GM21526 (cell line): ENCODE measurements around the gene HAPSTR1.

ENCODE experiments used
- ATAC-seq: cut with Tn5 transposase; IDR thresholded peaks from one replicate; pipeline ENCODE4 v1.9.1; 2021; ENCODE audit warnings: moderate library complexity; ENCODE audit not compliant: unreplicated experiment, low FRiP score

The HAPSTR1 gene

DNA sequence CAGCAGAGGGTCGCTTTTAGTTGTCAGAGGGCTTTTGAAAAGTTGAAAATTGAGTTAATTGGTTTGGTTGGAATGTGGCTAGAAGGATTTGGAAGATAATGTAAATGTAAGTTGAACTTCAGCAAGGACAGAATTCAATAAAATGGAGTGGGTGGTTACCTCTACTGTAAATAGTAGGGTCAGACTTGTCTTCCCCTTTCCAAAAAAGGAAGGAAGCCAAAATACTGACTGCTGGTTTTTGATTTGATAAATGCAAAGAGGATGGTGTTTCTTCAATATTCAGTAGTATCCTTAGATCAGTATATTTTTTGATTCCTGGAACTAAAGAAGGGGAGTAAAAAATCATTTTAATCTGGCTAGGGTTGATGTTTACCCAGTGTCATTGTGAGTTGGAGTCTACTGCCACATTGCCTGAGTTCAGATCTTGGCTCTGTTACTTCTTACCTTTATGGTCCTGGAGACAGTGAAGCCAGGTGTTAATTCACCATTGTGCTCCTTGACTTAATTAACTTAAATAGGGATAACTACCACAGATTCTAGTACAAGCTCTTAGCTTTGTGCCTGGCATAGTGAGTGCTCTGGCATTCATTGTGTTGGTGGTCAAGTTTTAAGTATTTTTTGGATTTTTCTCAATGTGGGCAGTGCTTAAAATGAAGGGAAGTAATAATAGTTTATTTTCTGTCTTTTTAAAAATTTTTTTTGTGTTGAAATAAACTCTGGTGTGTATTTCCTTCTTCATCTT is 4.4 kb downstream of the HAPSTR1 start:
- ATAC-seq = no peak

DNA sequence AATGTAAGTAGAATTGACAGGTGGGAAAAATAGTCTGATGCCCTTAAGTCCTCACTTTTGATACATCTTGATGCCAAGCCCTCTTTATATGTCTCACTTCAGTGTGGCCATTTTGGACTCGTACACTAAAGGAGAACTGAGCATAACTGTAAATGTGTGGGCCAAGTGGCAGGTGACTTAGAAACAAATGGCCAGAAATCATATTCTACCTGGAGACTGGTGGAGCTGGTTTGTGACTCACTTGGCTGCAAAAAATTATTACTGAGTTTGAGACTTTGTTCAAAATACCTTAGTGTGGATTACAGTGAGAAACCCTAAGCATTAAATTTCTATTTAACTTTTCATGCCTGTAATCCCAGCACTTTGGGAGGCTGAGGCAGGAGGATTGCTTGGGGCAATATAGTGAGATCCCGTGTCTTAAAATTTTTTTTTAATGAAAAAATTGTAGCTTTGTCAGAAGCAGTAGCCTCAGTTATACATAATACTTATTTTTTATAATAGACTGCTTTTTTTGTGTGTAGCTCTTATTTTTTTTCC is 5.0 kb downstream of the HAPSTR1 start:
- ATAC-seq = no peak

DNA sequence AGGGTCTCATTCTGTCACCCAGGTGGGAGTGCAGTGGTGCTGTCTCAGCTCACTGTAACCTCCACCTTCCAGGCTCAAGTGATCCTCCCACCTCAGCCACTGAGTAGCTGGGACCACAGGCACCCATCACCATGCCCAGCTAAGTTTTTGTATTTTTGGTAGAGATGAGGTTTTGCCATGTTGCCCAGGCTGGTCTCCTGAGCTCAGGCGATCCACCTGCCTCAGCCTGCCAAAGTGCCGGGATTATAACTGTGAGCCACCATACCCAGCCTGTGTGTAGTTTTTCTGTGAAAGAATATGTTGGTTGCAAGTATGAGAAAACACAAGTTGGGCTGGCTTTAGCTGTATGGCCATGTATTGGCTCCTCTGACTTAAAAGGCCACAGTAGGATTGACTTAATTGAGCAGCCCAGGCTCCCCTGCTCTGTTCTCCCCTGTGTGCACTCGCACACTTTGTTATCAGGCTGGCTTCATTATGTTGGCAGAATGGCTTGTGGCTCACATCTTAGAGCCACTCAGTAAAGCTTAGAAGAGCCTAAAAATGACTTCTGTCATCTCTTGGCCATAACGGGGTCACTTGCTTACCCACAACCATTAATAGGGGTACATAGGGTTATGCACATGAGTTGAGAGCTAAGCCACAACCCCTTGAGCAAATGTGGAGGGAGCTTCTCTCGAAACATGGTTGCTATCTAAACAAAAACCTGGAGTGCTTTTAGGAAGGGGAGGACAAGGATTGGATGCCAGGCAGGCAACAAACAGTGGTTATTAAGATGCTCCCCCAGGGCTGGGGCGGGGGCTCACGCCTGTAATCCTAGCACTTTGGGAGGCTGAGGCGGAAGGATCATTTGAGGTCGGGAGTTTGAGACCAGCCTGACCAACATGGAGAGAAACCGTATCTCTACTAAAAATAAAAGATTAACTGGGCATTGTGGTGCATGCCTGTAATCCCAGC is 6.1 kb downstream of the HAPSTR1 start:
- no peak for ATAC-seq

DNA sequence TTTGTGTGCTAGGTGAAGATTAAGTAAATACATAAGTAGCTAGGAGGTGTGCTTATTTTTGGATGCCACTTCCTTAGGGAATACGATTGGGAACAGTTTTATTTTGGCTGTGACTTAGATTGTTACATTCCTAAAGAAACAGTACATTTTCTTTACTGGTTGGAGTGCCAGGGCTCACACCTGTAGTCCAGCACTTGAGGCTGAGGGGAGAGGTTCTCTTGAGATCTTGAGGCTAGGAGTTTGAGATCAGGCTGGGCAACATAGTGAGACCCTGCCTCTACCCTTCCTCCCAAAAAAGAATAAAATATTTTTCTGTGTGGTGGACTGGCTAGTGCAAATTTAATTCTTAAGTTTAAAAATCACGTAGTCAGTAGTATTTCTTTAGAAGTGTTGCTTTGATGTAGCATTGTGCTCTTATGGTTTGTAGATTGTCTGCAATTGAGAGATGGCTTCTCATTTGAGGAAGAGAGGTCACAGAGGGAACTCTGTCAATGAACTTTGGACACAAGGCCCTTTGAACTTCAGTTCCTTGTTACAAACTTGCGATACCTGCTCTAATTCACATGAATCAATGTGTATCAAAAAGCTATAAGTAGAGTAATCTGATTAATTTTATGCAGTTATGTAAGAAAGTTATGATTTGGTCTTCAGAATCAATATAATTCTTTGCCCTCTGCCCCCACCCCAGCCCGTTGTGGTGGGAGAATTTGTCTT is 7.1 kb downstream of the HAPSTR1 start:
- no peak for ATAC-seq

DNA sequence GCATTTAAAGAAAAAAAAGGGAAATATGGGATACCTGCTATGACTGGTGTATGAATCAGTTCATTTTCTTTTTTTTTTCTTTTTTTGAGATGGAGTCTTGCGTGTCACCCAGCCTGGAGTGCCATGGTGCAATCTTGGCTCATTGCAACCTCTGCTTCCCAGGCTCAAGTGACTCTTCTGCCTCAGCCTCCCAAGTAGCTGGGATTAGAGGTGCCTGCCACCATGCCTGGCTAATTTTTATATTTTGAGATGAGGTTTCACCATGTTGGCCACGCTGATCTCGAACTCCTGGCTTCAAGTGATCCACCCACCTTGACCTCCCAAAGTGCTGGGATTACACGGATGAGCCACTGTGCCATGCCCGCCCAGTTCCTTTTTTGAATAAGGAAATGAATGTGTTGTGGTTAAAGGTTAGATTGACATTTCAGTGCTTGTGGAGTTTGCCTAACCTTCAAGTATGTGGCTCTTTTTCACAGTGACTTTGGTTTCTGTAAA is 7.7 kb downstream of the HAPSTR1 start:
- no peak for ATAC-seq

DNA sequence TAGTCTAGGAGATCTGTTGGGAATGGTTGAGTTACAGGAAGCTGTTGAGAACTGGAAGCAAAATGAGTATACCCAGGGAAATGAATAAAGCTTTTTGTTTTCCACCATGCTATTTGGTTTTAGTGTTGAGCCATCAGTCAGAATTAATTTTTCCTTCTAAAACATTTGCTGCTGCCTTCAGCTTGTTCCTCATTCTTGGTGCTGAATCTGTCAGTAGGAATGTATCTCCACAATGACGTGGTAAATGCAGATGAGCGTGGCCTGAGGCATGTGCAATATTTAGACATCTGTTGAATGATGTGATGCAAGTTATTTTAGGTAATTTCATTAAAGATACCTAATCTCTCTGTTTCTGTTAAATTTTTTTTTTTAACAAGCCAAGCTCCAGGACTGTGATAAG is 10.9 kb downstream of the HAPSTR1 start:
- ATAC-seq = no peak

DNA sequence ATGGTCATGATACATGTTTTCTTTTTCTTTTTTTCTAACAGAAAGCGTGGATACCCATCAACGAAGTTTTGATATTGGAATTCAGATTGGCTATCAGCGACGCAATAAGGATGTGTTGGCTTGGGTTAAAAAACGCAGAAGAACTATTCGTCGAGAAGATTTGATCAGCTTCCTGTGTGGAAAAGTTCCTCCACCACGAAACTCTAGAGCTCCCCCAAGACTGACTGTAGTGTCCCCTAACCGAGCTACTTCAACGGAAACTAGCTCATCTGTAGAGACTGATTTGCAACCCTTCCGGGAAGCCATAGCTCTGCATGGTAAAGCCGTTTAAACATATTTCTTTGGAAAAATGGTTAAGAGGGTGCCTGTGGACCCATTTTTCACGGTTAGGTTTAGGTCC is 11.5 kb downstream of the HAPSTR1 start:
- no peak for ATAC-seq

DNA sequence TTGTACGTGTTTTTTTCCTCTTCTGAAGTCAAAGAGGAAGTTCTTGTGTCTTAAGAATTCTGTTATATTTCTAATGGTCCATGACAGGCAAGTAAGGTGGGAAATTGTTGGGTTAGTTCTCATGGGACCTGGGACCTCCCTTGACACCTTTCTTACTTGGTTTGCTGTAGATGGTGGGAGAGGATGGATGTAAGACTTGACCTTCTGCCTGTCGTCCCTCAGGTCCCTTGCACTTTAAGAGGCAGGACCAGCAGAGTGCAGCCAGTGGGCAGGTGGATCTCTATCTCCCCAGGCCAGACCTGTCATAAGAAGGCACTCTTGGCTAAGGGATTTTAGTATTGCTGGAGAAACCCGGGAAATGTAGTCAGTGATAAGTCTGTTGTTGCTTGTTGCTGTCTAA is 12.1 kb downstream of the HAPSTR1 start:
- ATAC-seq = no peak

DNA sequence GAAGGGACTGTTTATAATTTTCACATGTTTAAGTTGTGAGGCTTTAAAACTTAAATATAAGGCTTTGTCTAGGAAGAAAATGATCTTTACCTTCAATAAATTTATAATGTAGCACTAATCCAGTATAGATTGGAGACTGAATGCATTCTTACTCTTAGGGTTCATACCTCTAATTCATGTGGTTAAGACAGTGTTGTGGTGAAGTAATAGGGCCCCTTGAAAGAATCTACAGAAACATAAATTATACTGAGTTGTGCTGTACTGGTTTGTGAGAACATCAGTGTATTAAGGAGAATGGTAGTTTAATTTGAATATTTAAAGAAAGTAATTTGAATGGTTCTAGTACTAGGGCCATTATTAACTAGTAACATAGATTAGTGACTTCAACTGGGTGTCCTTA is 13.7 kb downstream of the HAPSTR1 start:
- ATAC-seq = no peak

DNA sequence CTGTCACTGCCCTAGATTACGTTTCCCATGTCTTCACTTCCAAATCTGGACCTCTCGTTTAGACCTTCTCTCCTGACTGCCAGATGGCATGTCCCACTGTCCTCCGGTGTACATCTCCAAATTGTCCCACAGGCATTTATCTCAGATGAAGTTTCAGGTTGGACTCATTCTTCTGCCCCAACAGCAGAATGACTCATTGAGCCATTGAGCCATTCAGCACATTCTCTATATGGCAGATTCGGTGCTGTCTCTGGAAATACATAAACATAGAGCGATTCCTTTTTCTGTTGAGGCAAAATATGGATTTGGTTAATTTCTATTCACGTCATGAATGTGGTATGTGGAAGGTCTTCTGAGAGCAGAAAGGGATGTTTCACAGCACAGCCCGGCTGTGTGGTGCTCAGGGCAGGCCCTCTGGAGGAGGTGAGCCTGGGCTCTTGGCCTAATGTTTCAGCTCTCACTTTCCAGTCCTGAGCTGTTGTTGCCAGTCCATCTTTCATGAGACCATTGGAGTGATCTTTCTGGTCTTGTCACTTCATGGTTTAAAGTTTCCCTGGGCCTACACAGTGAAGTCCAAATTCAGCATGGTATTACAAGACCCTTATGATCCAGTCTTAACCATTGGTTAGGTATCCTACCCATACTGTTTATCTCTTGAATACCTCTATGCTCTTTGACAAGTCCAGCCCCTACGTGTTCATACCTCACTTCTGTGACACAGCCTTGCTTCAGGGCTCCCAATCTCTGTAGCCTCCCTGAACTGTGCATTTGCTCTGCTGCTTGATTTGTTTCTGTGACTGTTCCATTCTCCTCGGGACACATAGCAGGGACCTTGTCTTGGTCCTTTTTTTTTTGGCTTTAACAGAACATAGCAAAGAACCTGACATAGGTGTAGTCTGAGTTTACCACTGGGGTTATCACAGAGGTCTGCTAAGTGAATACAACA is 15.9 kb downstream of the HAPSTR1 start:
- ATAC-seq = no peak

DNA sequence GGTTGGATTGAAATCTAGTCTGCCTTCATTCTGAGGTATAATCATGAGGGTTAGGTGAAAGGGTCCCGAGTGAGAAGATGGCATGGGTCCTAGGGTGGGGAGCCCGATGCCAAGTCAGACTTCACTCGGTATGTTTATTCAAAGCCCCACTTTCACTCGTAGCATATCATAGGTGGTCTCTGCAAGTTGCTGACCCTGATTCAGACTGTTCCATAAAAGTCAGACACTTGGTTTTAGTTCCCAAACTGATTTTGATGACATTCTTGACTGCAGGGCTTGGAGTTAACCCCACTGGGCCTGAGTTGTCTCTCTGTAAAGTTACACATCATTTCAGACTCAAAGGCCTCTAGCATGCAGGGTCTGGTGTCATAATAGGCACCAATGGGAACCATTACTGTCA is 17.8 kb downstream of the HAPSTR1 start:
- no peak for ATAC-seq

DNA sequence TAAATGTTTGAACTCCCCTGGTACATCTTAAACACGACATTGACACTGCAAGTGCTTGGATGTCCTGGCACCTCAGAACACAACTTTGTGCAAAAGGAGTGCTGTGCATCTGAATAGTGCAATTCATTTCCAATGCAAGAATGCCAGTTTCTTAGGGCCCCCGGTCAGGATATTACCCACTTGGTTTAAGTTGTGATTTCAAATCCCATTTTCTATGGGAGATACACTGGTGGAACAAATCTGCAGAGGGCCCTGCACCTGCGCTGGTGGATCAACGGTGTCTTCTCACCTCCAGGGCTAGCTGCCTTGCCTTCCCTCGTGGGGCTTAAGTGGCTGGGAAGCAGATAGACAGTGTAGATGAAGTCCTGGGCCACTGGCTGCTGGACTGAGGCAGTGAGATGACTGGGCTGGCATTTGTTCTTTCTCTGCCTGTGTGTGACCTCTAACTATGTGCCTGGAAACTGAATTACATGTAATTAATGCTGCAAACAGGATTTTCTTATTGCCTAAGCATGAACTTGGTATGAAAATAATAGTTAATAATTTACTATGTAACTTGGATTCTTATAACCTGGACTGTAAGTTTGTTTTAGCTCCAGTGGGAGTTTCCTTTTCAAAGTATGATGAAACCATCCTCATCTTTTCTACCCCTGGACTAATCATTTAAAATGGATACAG is 20.9 kb downstream of the HAPSTR1 start:
- no peak for ATAC-seq

DNA sequence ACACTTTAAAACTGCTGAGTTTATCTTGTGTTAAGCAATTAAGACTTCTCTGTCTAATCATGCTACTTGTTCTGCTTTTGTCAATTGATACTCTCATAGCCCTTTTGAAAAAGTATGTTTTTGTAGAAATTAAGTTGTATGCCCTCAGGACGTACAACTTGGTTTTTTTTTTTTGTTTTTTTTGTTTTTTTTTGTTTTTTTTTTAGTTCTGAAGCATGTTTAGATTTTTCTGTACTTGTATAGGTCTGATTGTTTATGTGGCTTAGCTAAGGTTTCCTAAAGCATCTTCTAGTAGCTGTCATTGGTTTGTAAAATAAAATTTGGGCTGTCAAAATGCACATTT is 21.4 kb downstream of the HAPSTR1 start:
- no peak for ATAC-seq

DNA sequence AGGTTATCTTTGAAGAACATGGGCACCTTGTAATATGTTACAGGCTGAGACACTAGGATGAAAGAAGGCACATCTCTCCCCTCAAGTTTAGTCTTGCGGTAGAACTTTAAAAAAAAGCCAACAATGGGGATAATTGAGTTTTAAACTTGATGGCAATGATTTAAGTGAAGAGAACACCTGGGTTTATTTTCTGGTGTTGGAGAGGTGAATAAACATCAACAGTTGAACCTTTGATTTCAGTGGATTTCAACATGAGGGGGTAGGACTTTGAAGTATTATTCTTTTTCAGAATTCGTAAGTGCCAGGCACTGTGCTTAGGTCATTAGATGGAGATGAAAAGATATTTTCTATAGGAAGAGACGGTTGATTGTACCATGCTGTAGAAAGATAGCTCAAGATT is 22.3 kb downstream of the HAPSTR1 start:
- no peak for ATAC-seq

DNA sequence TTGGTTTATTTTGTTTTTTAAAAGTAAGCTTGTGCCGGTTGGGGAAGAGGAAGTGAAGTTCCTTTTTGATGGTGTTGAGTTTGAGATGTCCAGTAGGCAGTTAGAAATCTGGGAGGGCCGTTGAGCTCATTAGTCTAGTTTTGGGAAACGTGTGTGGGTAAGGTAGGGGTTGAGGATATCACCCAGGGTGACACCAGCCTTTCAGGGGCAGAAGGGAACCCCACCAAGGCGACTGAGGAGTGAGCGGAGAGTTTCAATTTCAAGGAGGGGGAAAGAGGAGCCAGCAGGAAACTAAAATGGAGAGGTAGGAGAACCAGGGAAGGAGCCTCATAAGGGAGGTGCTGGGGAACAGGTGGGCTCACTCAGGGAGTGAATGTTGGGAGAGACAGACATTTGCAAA is 22.7 kb downstream of the HAPSTR1 start:
- no peak for ATAC-seq

DNA sequence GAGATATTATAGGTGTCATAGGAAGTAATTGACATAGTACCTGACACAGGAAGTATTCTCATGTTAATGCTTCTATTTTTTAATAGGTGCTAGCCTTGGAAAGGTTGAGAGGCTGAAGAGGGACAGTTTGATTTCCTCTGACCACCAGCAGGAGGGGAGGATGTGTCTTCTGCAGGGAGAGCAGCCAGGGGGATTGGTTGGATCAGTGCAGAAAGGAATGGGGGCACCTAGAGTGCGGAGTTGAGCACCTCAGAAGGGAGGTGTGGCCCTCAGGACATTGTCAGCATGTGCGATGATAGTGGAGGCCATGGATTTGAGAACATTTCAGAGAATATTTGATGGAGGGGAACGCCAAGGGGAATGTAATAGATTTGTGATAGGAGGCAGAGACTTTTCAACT is 23.4 kb downstream of the HAPSTR1 start:
- ATAC-seq = no peak

DNA sequence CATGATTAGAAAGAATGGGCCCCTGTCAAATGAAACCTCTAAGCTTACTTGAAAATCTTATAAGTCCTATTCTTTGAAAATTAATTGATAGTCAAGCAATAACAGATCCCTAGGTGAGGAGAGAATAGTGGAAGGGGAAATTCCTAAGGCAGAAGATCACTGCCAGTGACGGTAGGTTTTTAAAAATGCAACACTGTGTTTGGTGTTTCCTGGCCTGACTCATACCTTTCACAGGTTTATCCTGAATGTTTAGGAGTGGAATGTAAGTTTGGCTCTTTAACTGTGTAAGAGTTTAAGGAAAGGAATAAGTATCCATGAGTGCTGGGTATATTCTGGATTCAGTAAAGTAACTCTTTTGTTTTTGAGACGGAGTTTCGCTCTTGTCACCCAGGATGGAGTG is 23.8 kb downstream of the HAPSTR1 start:
- no peak for ATAC-seq

DNA sequence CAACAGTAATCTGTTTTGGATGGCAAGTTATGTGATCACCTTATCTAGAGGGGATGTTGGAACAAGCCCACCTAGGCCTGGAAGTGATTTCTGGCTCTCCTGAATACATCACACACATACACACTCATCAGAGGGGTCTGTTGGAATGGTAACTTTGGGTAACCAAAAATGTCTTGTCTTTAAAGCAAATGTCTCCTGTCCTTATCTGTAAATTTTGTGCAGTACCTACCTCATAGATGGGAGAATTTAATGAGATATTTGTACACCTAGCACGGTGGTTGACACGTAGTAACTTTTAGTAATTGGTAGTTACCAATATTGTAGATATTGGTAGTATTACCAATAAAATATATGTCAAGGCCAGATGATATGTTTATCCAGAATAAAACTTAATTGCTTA is 24.7 kb downstream of the HAPSTR1 start:
- no peak for ATAC-seq

DNA sequence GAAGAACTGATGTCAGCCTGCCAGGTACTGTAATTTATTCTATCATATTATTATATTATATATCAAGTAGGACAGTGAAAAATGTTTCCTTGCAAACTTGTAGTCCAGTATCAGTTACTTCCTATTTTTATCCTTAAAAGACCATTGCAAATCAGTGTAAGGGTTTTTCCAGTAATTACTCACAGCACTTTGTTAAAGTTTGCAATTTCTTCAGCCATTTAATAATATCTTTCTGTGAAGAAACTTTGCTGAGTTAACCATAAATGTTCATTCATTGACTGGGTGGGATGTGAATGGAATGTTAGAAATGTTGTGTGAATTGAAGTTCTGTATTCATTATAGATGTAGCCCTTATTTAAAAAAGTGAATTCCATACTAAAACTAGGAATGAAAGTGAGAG is 26.7 kb downstream of the HAPSTR1 start:
- ATAC-seq = no peak
